NCI-H460 (cell line): ENCODE measurements around the gene HIVEP2. TPM values are rescaled to one million over a fixed set of nuclear protein-coding genes. Genes with fewer than 3 reads are reported as not detected.

Source experiments
- DNase-seq: peaks from one replicate; pipeline ENCODE4 v3.0.0-alpha.2; 2016; ENCODE audit warnings: low read depth; ENCODE audit errors: extremely low read depth
- total RNA-seq: library from RNA; depleted of rRNA; stranded (reverse); fragments of >200 nt; shearing (Covaris generic); gene quantifications from 2 replicates; pipeline ENCODE4 v1.2.3, GENCODE V29; 2014

The HIVEP2 gene
- total RNA-seq, 1 experiment from 2014 or later = 2.7 TPM

GRCh38 chr6:142868917-142869316, 76.1 kb downstream of the HIVEP2 start:
- DNase-seq = no peak

DNA sequence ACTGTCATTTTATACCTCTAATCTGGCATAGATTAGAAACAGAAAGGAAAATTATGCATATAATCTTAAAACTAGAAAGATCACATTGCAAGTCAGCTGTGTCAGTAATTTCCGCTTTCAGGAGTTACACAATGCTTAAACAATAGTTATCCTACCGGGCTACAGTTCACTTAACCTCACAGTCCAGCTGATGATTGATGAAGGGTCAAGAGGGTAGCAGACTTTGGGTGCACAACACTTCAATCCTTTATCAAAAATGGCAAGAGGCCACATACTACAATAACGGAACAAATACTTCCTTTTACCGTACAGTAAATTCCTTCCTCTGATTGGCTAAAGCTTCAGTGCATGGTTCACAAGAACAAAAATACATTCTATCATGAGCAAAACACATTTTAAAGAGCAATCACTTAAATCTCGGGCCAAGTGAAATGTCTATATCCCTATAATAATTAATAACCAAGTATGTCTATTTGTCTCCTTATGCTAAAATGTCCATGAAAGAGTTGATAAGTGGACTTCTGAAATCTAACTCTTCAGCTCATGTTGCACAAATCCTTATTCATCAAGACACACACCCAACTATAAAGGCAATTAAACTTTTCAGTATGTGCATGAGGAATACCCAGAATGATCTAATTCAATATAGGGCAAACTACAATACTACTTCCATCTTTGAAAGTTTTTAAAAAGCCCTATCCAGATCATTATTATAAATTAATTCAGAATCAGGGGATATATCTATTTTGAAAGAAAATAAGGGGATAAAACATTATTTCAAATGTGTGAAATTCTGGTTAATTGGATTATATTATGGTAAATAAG, 76.8 kb downstream of the HIVEP2 start:
- DNase-seq = no peak

GRCh38 chr6:142867355-142867801, 77.6 kb downstream of the HIVEP2 start:
- DNase-seq = no peak

GRCh38 chr6:142863981-142864380, 81.0 kb downstream of the HIVEP2 start:
- no peak for DNase-seq

GRCh38 chr6:142861711-142862110, 83.3 kb downstream of the HIVEP2 start:
- DNase-seq = no peak

GRCh38 chr6:142860498-142860897, 84.5 kb downstream of the HIVEP2 start:
- DNase-seq = no peak

GRCh38 chr6:142857796-142858555, 87.0 kb downstream of the HIVEP2 start:
- no peak for DNase-seq

DNA sequence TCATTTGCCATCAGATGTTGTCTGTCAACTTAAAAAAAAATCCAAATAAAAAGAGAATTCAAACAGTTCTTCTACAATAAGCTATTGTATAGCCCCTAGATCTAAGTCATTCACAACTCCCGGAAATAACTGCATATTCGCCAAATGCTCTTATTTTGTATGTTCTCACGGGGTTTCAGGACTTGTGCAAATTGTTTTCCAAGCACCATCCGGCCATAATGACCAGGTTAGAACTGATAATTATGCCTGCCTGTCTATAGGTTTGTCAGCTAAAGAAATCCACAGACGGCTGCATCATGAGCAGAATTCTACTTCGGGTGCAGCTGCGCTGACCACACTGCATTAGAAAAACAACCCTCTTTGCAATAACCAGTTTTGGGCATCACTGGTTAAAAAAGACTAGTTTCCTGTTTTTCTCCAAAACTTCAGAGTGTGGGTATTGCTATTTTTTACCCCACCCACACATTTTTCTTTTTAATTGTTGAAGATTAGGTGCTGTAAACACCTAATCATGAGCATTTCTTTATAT, 87.7 kb downstream of the HIVEP2 start:
- no peak for DNase-seq

DNA sequence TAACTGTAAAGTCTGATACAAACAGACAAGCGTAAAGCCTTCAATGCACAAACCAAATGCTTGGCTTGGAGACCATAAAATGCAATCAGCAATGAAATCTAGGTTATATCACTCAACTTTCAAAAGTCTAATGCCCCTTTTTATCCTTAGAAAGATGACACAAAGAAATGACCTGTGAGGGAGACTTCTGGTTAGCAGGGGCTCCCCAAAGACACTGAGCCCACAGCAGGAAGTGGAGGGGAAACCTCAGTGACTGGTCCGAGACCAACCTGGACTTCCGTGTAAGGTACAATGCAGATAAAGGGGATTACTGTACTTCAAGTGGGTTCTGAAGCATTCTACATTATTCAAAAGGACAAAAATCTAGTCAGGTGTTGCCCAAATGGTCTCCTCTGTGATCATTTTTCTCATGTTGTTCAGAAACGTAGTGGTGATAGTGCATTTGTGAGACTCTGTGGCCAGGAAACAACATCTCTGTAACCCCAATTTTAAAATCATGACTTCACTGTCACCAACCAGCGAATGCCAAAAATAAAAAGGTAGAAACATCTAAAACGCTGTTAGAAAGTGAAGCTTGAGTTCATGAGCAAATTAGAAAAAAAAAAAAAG, 88.2 kb downstream of the HIVEP2 start:
- DNase-seq = no peak

- DNase-seq = no peak
These were observed 88.9 kb downstream of the HIVEP2 start for GRCh38 chr6:142855893-142856623.

DNA sequence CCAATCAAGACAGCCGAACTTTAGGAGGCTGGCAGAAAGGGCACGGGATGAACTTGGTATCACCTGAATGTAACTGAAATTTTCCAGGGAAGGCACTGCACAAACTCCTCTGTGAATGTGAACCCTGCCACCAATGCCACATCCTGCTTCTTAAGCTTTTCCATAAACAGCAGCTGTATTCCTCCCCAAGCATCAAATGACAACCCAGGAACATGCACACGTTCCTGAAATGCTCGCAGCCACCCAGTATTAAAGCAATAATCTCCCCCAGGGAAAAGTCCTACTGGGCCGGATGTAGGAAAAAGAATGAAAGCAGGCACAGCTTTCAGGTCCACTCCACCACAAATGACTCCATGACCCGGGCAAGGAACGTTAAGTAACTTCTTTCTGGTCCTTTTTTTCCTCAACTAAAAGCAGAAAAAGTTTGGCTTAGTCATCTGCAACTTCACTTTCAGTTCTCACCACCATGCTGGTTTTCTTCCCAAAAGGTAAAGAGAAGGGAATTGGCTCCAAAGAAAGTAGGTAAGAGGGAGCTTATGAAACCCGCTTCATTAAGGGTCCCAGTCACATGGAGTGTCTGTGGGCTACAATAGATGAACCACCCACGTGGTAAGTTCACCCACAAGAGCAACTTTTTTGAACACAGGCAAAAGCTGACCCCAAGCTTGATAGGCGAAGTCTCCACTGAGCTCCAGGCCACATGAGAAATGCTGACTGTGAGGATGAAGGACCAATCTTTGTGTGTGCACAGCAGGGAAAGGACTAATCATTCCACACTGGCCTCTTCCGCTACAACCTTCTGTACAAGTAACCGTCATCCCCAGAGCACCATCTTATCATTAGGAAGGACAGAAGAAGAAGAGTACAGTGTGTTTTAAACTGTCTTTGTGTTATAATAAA, 90.1 kb downstream of the HIVEP2 start:
- no peak for DNase-seq

- DNase-seq = no peak
These were observed 91.5 kb downstream of the HIVEP2 start for GRCh38 chr6:142853244-142854180.

DNA sequence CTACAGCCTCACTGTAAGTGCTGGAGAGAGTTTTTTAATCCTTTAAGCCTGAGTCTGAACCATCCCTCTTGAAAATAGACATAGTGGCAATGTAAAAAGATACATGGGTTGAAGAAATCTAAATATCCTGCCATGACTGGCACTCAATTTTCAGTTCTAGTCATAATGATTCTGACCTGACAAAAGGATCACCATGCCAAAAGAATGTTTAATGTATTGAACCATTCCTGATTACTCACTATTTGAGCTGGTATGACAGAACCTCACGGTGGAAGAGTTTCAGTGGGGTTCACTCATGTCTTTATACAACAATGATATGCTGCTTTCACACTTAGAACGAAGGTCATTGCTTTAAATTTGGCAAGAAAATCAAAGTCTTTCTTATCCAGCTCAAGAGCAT, 93.4 kb downstream of the HIVEP2 start:
- no peak for DNase-seq

- DNase-seq = no peak
These were observed 94.1 kb downstream of the HIVEP2 start for GRCh38 chr6:142850679-142851423.

- DNase-seq = no peak
These were observed 96.0 kb downstream of the HIVEP2 start for GRCh38 chr6:142848976-142849375.

DNA sequence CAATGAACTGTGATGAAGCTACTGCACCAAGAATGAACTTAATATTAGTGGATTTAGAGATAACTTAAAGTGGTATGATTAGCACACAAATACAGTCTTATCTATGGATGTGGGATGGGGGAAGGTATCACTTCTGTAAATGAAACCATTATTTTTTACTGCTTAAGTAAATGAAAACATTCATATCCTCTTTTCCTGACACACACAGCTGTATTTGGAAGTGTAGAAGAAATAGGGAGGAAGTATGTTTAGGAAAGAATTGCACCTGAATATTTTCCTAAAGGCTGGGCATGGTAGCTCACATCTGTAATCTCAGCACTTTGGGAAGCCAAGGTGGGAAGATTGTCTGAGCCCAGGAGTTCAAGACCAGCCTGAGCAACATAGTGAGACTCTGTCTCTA, 96.8 kb downstream of the HIVEP2 start:
- no peak for DNase-seq

- DNase-seq = no peak
These were observed 98.1 kb downstream of the HIVEP2 start for GRCh38 chr6:142846883-142847287.

DNA sequence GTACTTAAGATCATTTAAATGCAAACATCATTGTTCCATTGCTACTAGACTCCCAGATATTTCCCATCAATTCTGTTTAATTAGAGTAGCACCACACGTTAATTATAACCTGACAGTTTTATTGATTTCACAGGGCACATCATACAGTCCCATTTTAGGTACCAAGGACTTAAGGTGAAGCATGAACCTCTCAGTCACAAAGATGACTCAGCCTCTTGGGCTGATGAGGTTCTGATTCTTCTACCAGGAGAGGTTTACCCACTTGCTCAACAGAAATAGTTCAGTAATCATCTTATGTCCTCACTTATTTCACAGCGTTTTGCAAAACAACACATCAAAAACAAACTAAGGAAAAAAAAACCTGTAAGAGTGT, 98.5 kb downstream of the HIVEP2 start:
- DNase-seq = no peak
